Uterus (tissue), 4 donors: Measurements from ENCODE around the gene GSK3B. TPM values are rescaled to one million over a fixed set of nuclear protein-coding genes. Genes with fewer than 3 reads are reported as not detected.

Source experiments
- DNase-seq, 2 donors: peaks; one replicate each; pipeline ENCODE4 v3.0.0-alpha.2; 2019 to 2020
- H3K27ac ChIP-seq, 2 donors: fragments of 200-600 bp; sonication (generic); 1 replicate in 1 of 2; 2 replicates in 1 of 2; pipeline ENCODE4 v1.5.1; 2016 to 2018
- H3K27me3 ChIP-seq, 2 donors: fragments of 200-600 bp; sonication (generic); one replicate each; pipeline ENCODE4 v1.5.1; 2018 to 2019; ENCODE audit warnings: control low read depth in 1 of 2
- H3K36me3 ChIP-seq, 2 donors: fragments of 200-600 bp; sonication (generic); one replicate each; pipeline ENCODE4 v1.5.1; 2019; ENCODE audit warnings: control low read depth in 1 of 2
- H3K4me1 ChIP-seq, 2 donors: fragments of 200-600 bp; sonication (generic); one replicate each; pipeline ENCODE4 v1.5.1; 2018 to 2019; ENCODE audit warnings: control low read depth in 1 of 2
- H3K4me3 ChIP-seq, 2 donors: fragments of 200-600 bp; sonication (generic); 1 replicate in 1 of 2; 2 replicates in 1 of 2; pipeline ENCODE4 v1.5.1; 2018 to 2019; ENCODE audit warnings: mild to moderate bottlenecking in 1 of 2
- H3K9me3 ChIP-seq, 2 donors: fragments of 200-600 bp; sonication (generic); one replicate each; pipeline ENCODE4 v1.5.1; 2019; ENCODE audit warnings: control low read depth in 1 of 2
- CTCF ChIP-seq, 4 experiments: fragments of 200-600 bp in 2 of 4; fragments of 450-650 bp in 2 of 4; sonication (generic) in 2 of 4; IDR thresholded peaks; one replicate each; pipeline ENCODE4 v1.5.1; 2016 to 2019; ENCODE audit warnings: antibody characterized with exemption in 4 of 4, mild to moderate bottlenecking in 2 of 4, moderate library complexity in 1 of 4
- POLR2A ChIP-seq, 2 donors: fragments of 450-650 bp; IDR thresholded peaks; one replicate each; pipeline ENCODE4 v1.6.1; 2016; ENCODE audit warnings: antibody characterized with exemption in 2 of 2, mild to moderate bottlenecking in 1 of 2, moderate library complexity in 1 of 2
- intact Hi-C: fragments of 100-400 bp; cut with DNase I; formaldehyde crosslinking; loops from one replicate; pipeline ENCODE4 v1.15.1; 2023; ENCODE audit warnings: low total_unique reads
- total RNA-seq, 4 donors: library from RNA; depleted of rRNA in 3 of 4; stranded (reverse); fragments of >200 nt in 3 of 4; gene quantifications; one replicate each; pipeline versions ENCODE4 v1.1.0 to v1.2.4, GENCODE V29; 2014 to 2023
- donor health status: DM: yes; HTN: yes; CAD: no.

The GSK3B gene
- total RNA-seq, 4 donors from 2014 or later = 13.5 to 53.8 (median 31.3) TPM

- intact Hi-C loops = no loop called here
- Histone ChIP-seq H3K36me3 (no peaks in the 10 kb centered on the region), H3K27ac (no peak overlapping the region), H3K27me3 (peaks cover 0 to 4% of the 10 kb centered on the region in 2 donors), H3K9me3 (no peaks in the 10 kb centered on the region), H3K4me3 (no peak overlapping the region), H3K4me1 (no peaks in the 10 kb centered on the region)
- no peak for DNase-seq
- TF ChIP-seq POLR2A (IDR thresholded peaks at IDR 0.05) = no peak
- no peak for TF ChIP-seq CTCF (IDR thresholded peaks at IDR 0.05)
Observed at GRCh38 chr3:119800844-119801243, 293.4 kb downstream of the GSK3B start.

- Histone ChIP-seq H3K27ac (no peak overlapping the region), H3K4me3 (no peak overlapping the region), H3K27me3 (peaks cover 0 to 4% of the 10 kb centered on the region in 2 donors), H3K36me3 (no peaks in the 10 kb centered on the region), H3K9me3 (no peaks in the 10 kb centered on the region), H3K4me1 (no peaks in the 10 kb centered on the region)
- TF ChIP-seq CTCF (IDR thresholded peaks at IDR 0.05) = no peak
- TF ChIP-seq POLR2A (IDR thresholded peaks at IDR 0.05) = no peak
- DNase-seq = no peak
- intact Hi-C loops = no loop called here
Observed at GRCh38 chr3:119796785-119797184, 297.5 kb downstream of the GSK3B start.

- Histone ChIP-seq H3K36me3 (no peaks in the 10 kb centered on the region), H3K4me3 (no peak overlapping the region), H3K27ac (no peak overlapping the region), H3K4me1 (no peaks in the 10 kb centered on the region), H3K27me3 (peaks cover 0 to 4% of the 10 kb centered on the region in 2 donors), H3K9me3 (no peaks in the 10 kb centered on the region)
- intact Hi-C loops = no loop called here
- TF ChIP-seq POLR2A (IDR thresholded peaks at IDR 0.05) = no peak
- no peak for TF ChIP-seq CTCF (IDR thresholded peaks at IDR 0.05)
- DNase-seq = no peak
Observed at GRCh38 chr3:119796368-119796767, 297.9 kb downstream of the GSK3B start.

- DNase-seq = no peak
Observed at GRCh38 chr3:119795849-119796248, 298.4 kb downstream of the GSK3B start.

More at GRCh38 chr3:119795849-119796248, 298.4 kb downstream of the GSK3B start:
- intact Hi-C loops = no loop called here
- Histone ChIP-seq H3K27me3 (peaks cover 0 to 4% of the 10 kb centered on the region in 2 donors), H3K36me3 (no peaks in the 10 kb centered on the region), H3K4me3 (no peak overlapping the region), H3K9me3 (no peaks in the 10 kb centered on the region), H3K27ac (no peak overlapping the region), H3K4me1 (no peaks in the 10 kb centered on the region)
- TF ChIP-seq CTCF (IDR thresholded peaks at IDR 0.05) (no peak), POLR2A (IDR thresholded peaks at IDR 0.05) (no peak)
